IMR-90 (cell line): ENCODE measurements around the gene NDUFS3. TPM values are rescaled to one million over a fixed set of nuclear protein-coding genes. Genes with fewer than 3 reads are reported as not detected.

Source experiments
- ATAC-seq: fragments of 200-7000 bp; cut with Tn5 transposase; 2 replicates; pipeline ENCODE4 v1.9.1; 2020; ENCODE audit warnings: low read depth, mild to moderate bottlenecking, moderate library complexity
- BruUV-seq: library from RNA; stranded (reverse); fragments of 400-500 nt; replicated peaks from 2 replicates; lab custom pipeline; 2021; lab: Mats Ljungman, UMichigan
- CTCF ChIA-PET: fragments of 300-600 bp; formaldehyde crosslinking; extraction: SDS; loops from one replicate; lab custom pipeline; 2021; ENCODE audit warnings: antibody characterized with exemption; lab: Yijun Ruan, JAX
- POLR2A ChIA-PET: fragments of 300-600 bp; sonication (Branson Sonifier 250); formaldehyde crosslinking; loops from one replicate; lab custom pipeline; 2022; ENCODE audit warnings: antibody characterized with exemption; ENCODE audit not compliant: unreplicated experiment; lab: Charles Lee
- DNase-seq: peaks from one replicate; pipeline ENCODE4 v3.0.0; 2013
- H2AFZ ChIP-seq: replicated peaks from 2 replicates; pipeline ENCODE3; 2013; ENCODE audit warnings: low read length, mild to moderate bottlenecking; ENCODE audit not compliant: poor library complexity
- H2AK5ac ChIP-seq: 2 replicates; pipeline ENCODE4 v1.6.1; 2013; ENCODE audit warnings: low read depth, low read length, inconsistent platforms
- H2AK9ac ChIP-seq: replicated peaks from 2 replicates; pipeline ENCODE3; 2013; ENCODE audit warnings: mild to moderate bottlenecking, low read depth, low read length, moderate library complexity; ENCODE audit not compliant: poor library complexity
- H2BK120ac ChIP-seq: 2 replicates; pipeline ENCODE4 v1.6.1; 2013; ENCODE audit warnings: low read depth, low read length, inconsistent platforms
- H2BK15ac ChIP-seq: 3 replicates; pipeline ENCODE4 v1.6.1; 2013; ENCODE audit warnings: low read depth, low read length, inconsistent platforms
- H2BK20ac ChIP-seq: 2 replicates; pipeline ENCODE4 v1.6.1; 2013; ENCODE audit warnings: low read depth, mild to moderate bottlenecking, inconsistent platforms, low read length, moderate library complexity
- H2BK5ac ChIP-seq: 2 replicates; pipeline ENCODE4 v1.6.1; 2013; ENCODE audit warnings: mild to moderate bottlenecking, low read depth, low read length, inconsistent platforms; ENCODE audit not compliant: poor library complexity, severe bottlenecking
- H3K14ac ChIP-seq: replicated peaks from 2 replicates; pipeline ENCODE4 v1.6.1; 2013; ENCODE audit warnings: low read depth, low read length, inconsistent platforms
- H3K18ac ChIP-seq: 2 replicates; pipeline ENCODE4 v1.6.1; 2013; ENCODE audit warnings: low read depth, low read length, control low read depth
- H3K23ac ChIP-seq: 2 replicates; pipeline ENCODE4 v1.6.1; 2013; ENCODE audit warnings: low read depth, low read length, inconsistent platforms
- H3K27ac ChIP-seq: 2 replicates; pipeline ENCODE4 v1.5.1; 2013; ENCODE audit warnings: mild to moderate bottlenecking, control low read depth, low read length; ENCODE audit not compliant: insufficient read depth
- H3K27me3 ChIP-seq: 2 replicates; pipeline ENCODE4 v1.6.1; 2013; ENCODE audit warnings: low read length; ENCODE audit not compliant: control insufficient read depth, insufficient read depth
- H3K36me3 ChIP-seq: 2 replicates; pipeline ENCODE4 v1.6.1; 2013; ENCODE audit warnings: low read length, mixed read lengths; ENCODE audit not compliant: control insufficient read depth, insufficient read depth
- H3K4ac ChIP-seq: 2 replicates; pipeline ENCODE4 v1.6.1; 2013; ENCODE audit warnings: low read depth, low read length, inconsistent platforms
- H3K4me1 ChIP-seq: 2 replicates; pipeline ENCODE4 v1.6.1; 2013; ENCODE audit warnings: low read length, mixed read lengths; ENCODE audit not compliant: control insufficient read depth, insufficient read depth
- H3K4me2 ChIP-seq: 2 replicates; pipeline ENCODE4 v1.6.1; 2013; ENCODE audit warnings: low read depth, mild to moderate bottlenecking, control low read depth, low read length, moderate library complexity
- H3K4me3 ChIP-seq: 2 replicates; pipeline ENCODE4 v1.5.1; 2013; ENCODE audit warnings: low read depth, mild to moderate bottlenecking, control low read depth, low read length, moderate library complexity; ENCODE audit not compliant: insufficient read depth
- H3K56ac ChIP-seq: 2 replicates; pipeline ENCODE4 v1.6.1; 2013; ENCODE audit warnings: low read length, inconsistent platforms; ENCODE audit not compliant: insufficient read depth; ENCODE audit errors: extremely low read depth
- H3K79me1 ChIP-seq, 2 experiments: 2 replicates each; pipeline ENCODE4 v1.6.1; 2013; ENCODE audit warnings: low read length in 2 of 2, inconsistent platforms in 1 of 2, low read depth in 1 of 2
- H3K9ac ChIP-seq: 2 replicates; pipeline ENCODE4 v1.6.1; 2013; ENCODE audit warnings: low read depth, low read length, control low read depth
- H3K9me1 ChIP-seq: 2 replicates; pipeline ENCODE4 v1.6.1; 2013; ENCODE audit warnings: low read length, inconsistent platforms; ENCODE audit not compliant: insufficient read depth
- H3K9me3 ChIP-seq: 2 replicates; pipeline ENCODE4 v1.6.1; 2013; ENCODE audit warnings: low read length; ENCODE audit not compliant: control insufficient read depth, insufficient read depth
- H4K20me1 ChIP-seq: 2 replicates; pipeline ENCODE4 v1.6.1; 2013; ENCODE audit warnings: low read length, inconsistent platforms; ENCODE audit not compliant: insufficient read depth
- H4K5ac ChIP-seq: 2 replicates; pipeline ENCODE4 v1.6.1; 2013; ENCODE audit warnings: mild to moderate bottlenecking, low read depth, low read length, control low read depth
- H4K8ac ChIP-seq, 2 experiments: 2 replicates each; pipeline ENCODE4 v1.6.1; 2013; ENCODE audit warnings: low read depth in 2 of 2, low read length in 2 of 2, control low read depth in 1 of 2, inconsistent platforms in 1 of 2
- H4K91ac ChIP-seq: 2 replicates; pipeline ENCODE4 v1.6.1; 2013; ENCODE audit warnings: low read depth, low read length, inconsistent platforms; ENCODE audit not compliant: insufficient read depth
- BHLHE40 ChIP-seq: fragments of 150-350 bp; IDR thresholded peaks from 2 replicates; pipeline ENCODE4 v1.6.1; 2016; ENCODE audit warnings: mild to moderate bottlenecking, low read depth, low read length
- CEBPB ChIP-seq: IDR thresholded peaks from 2 replicates; pipeline ENCODE4 v1.6.1; 2012; ENCODE audit warnings: low read depth, low read length, improper control_type of control experiment
- CHD1 ChIP-seq: IDR thresholded peaks from 2 replicates; pipeline ENCODE4 v1.6.1; 2012; ENCODE audit warnings: low read depth, low read length, improper control_type of control experiment
- CTCF ChIP-seq: conservative IDR thresholded peaks from 2 replicates; pipeline ENCODE4 v1.5.1; 2012; ENCODE audit warnings: mild to moderate bottlenecking, low read depth, low read length, improper control_type of control experiment
- ELK1 ChIP-seq: fragments of 150-350 bp; IDR thresholded peaks from 2 replicates; pipeline ENCODE4 v1.6.1; 2016; ENCODE audit warnings: low read depth, mild to moderate bottlenecking, low read length, moderate library complexity, borderline replicate concordance
- MAFK ChIP-seq: IDR thresholded peaks from 2 replicates; pipeline ENCODE4 v1.6.1; 2012; ENCODE audit warnings: low read depth, low read length, improper control_type of control experiment
- MAZ ChIP-seq: IDR thresholded peaks from 2 replicates; pipeline ENCODE4 v1.6.1; 2012; ENCODE audit warnings: low read depth, mild to moderate bottlenecking, low read length, improper control_type of control experiment, moderate library complexity, borderline replicate concordance
- MXI1 ChIP-seq: IDR thresholded peaks from 2 replicates; pipeline ENCODE4 v1.6.1; 2012; ENCODE audit warnings: low read depth, mild to moderate bottlenecking, low read length, moderate library complexity, borderline replicate concordance
- NFE2L2 ChIP-seq: fragments of 150-350 bp; IDR thresholded peaks from 2 replicates; pipeline ENCODE4 v1.6.1; 2016; ENCODE audit warnings: low read depth, mild to moderate bottlenecking, low read length
- POLR2A ChIP-seq: IDR thresholded peaks from 2 replicates; pipeline ENCODE4 v1.6.1; 2012; ENCODE audit warnings: mild to moderate bottlenecking, low read depth, low read length
- RAD21 ChIP-seq: IDR thresholded peaks from 2 replicates; pipeline ENCODE4 v1.6.1; 2012; ENCODE audit warnings: low read length, improper control_type of control experiment
- SMC3 ChIP-seq: fragments of 150-350 bp; IDR thresholded peaks from 2 replicates; pipeline ENCODE4 v1.6.1; 2016; ENCODE audit warnings: low read depth, mild to moderate bottlenecking, antibody characterized with exemption, low read length, moderate library complexity
- USF2 ChIP-seq: fragments of 150-350 bp; IDR thresholded peaks from 2 replicates; pipeline ENCODE4 v1.6.1; 2017; ENCODE audit warnings: mild to moderate bottlenecking, antibody characterized with exemption, low read length, low read depth
- WGBS, 2 experiments: methylation state at CpG; one replicate each; pipeline versions ENCODE4 v1.1.5 to v1.1.7; 2013; ENCODE audit warnings: missing lambda C conversion rate in 2 of 2; ENCODE audit not compliant: insufficient read length in 1 of 2; ENCODE audit errors: extremely low coverage in 2 of 2; 5-methylcytosine and 5-hydroxymethylcytosine counted together
- dilution Hi-C: fragments of 300-500 bp; cut with HindIII; formaldehyde crosslinking; loops from one replicate; pipeline ENCODE4 v1.14.3; 2018; ENCODE audit warnings: low sequenced_read_pairs; ENCODE audit not compliant: unreplicated experiment
- in situ Hi-C: fragments of 300-500 bp; cut with MboI; formaldehyde crosslinking; loops from 3 replicates; pipeline ENCODE4 v1.14.3; 2019; ENCODE audit warnings: low sequenced_read_pairs, inconsistent platforms, mixed read lengths
- intact Hi-C: fragments of 100-400 bp; cut with micrococcal nuclease; formaldehyde crosslinking; loops from 2 replicates; pipeline ENCODE4 v1.10.0; 2022
- polyA plus RNA-seq, 3 experiments: library from polyadenylated mRNA; depleted of rRNA; stranded (reverse); fragments of >200 nt; gene quantifications; 2 replicates each; pipeline ENCODE4 v1.2.3, GENCODE V29; 2012; ENCODE audit warnings: low replicate concordance in 1 of 3
- total RNA-seq: library from RNA; depleted of rRNA; stranded (reverse); fragments of >200 nt; gene quantifications from 2 replicates; pipeline ENCODE4 v1.2.3, GENCODE V29; 2012

Gene NDUFS3
- total and polyA plus RNA-seq, 2 of the 4 experiments (the other 2 are of a cell fraction), result 77.1 to 108 TPM

- in situ Hi-C loops (no loop called here), dilution Hi-C loops (no loop called here), intact Hi-C loops (loop anchor here (10.0 kb wide), 1 partner anchor 45 kb away; no protein-coding TSS in a partner anchor)
Observed at GRCh38 chr11:47529951-47530350, 48.9 kb upstream of the NDUFS3 start.

More at GRCh38 chr11:47529951-47530350, 48.9 kb upstream of the NDUFS3 start:
- H3K9ac ChIP-seq, result no peak overlapping the region
- no peak overlapping the region for H3K23ac ChIP-seq
- no TSS peak for BruUV-seq
- ChIA-PET POLR2A (no interaction called here), CTCF (no interaction called here)
- H2AK9ac ChIP-seq, result no peak overlapping the region
- no peak overlapping the region for H2AK5ac ChIP-seq
- no peaks in the 10 kb centered on the region for H3K27me3 ChIP-seq
- no peaks in the 10 kb centered on the region; the same call in 1 of the 2 replicates for H3K36me3 ChIP-seq
- WGBS, 2 experiments, result no CpG with 5 or more reads among the region's 4 CpGs
- no peak overlapping the region for H2BK15ac ChIP-seq
- peaks cover 97% of the 10 kb centered on the region for H4K20me1 ChIP-seq
- no peak overlapping the region for H2BK5ac ChIP-seq
- H2BK20ac ChIP-seq, result no peak overlapping the region
- TF ChIP-seq POLR2A (no peak), ELK1 (no peak), MAZ (no peak), CTCF (no peak), BHLHE40 (no peak), MAFK (no peak), CHD1 (no peak), CEBPB (no peak), RAD21 (no peak), NFE2L2 (no peak), SMC3 (no peak), USF2 (no peak), MXI1 (no peak)
- no peak overlapping the region for H4K91ac ChIP-seq
- H3K27ac ChIP-seq, result no peak overlapping the region
- no peak overlapping the region for H3K4ac ChIP-seq
- H2BK120ac ChIP-seq, result no peak overlapping the region
- H3K9me3 ChIP-seq, result no peaks in the 10 kb centered on the region
- no peak overlapping the region for H3K18ac ChIP-seq
- 0 out of 2 replicates have a peak, but pooled peaks cover 6% of the 10 kb centered on the region for H3K9me1 ChIP-seq
- no peak for DNase-seq
- no peak overlapping the region for H3K4me2 ChIP-seq
- H4K8ac ChIP-seq, result no peak overlapping the region
- H3K79me1 ChIP-seq, result peaks cover 3 to 76% of the 10 kb centered on the region in 2 experiments; a peak in 3 of 4 replicates
- H3K56ac ChIP-seq, result no peak overlapping the region
- ATAC-seq, result no peak
- no peak overlapping the region for H4K5ac ChIP-seq
- H3K4me3 ChIP-seq, result no peak overlapping the region
- H2AFZ ChIP-seq, result no peak overlapping the region
- no peak overlapping the region for H3K14ac ChIP-seq
- H3K4me1 ChIP-seq, result peaks cover 13% of the 10 kb centered on the region
